HEK293 (cell line): ENCODE data around the gene VPS51.

Experiments
- CTCF ChIA-PET: fragments of 350-600 bp; formaldehyde crosslinking; extraction: SDS; loops from one replicate; lab custom pipeline; 2021; ENCODE audit warnings: antibody characterized with exemption; lab: Yijun Ruan, JAX
- POLR2A ChIA-PET: fragments of 300-600 bp; formaldehyde crosslinking; extraction: SDS; loops from one replicate; lab custom pipeline; 2020; ENCODE audit warnings: antibody characterized with exemption, inconsistent platforms; lab: Yijun Ruan, JAX
- H3K27ac ChIP-seq: fragments of 200-500 bp; sonication (Bioruptor generic); 2 replicates; pipeline ENCODE4 v1.5.1; 2014; ENCODE audit warnings: low read depth, low read length, control low read depth, inconsistent platforms; ENCODE audit errors: extremely low read depth
- H3K36me3 ChIP-seq, 2 experiments: fragments of 200-500 bp in 1 of 2; sonication (Bioruptor generic) in 1 of 2; 1 replicate in 1 of 2; 2 replicates in 1 of 2; pipeline ENCODE4 v1.5.1; 2014 to 2017; ENCODE audit warnings: inconsistent platforms in 2 of 2, low read length in 2 of 2; ENCODE audit not compliant: control insufficient read depth in 2 of 2, insufficient read depth in 1 of 2
- H3K4me1 ChIP-seq: fragments of 200-500 bp; sonication (Bioruptor generic); 2 replicates; pipeline ENCODE4 v1.5.1; 2014; ENCODE audit warnings: mild to moderate bottlenecking, low read length, inconsistent platforms; ENCODE audit not compliant: control insufficient read depth, insufficient read depth
- H3K4me3 ChIP-seq: 2 replicates; pipeline ENCODE4 v1.5.1; 2011; ENCODE audit warnings: low read depth, mild to moderate bottlenecking, control low read depth, low read length, moderate library complexity
- H3K9me3 ChIP-seq: fragments of 200-500 bp; sonication (Bioruptor generic); 2 replicates; pipeline ENCODE4 v1.5.1; 2014; ENCODE audit warnings: low read depth, low read length, inconsistent platforms; ENCODE audit not compliant: control insufficient read depth, insufficient read depth
- ZBTB11 ChIP-seq: fragments of 450-650 bp; formaldehyde crosslinking; conservative IDR thresholded peaks from 2 replicates; pipeline ENCODE4 v1.5.1; 2016; ENCODE audit warnings: low read depth, missing biosample characterization, missing genetic modification characterization
- ZNF140 ChIP-seq: fragments of 450-650 bp; formaldehyde crosslinking; IDR thresholded peaks from 2 replicates; pipeline ENCODE4 v1.5.1; 2016; ENCODE audit warnings: missing biosample characterization, missing genetic modification characterization
- ZNF146 ChIP-seq: fragments of 450-650 bp; formaldehyde crosslinking; IDR thresholded peaks from 2 replicates; pipeline ENCODE4 v1.5.1; 2016; ENCODE audit warnings: missing biosample characterization, missing genetic modification characterization
- ZNF248 ChIP-seq: fragments of 450-650 bp; formaldehyde crosslinking; IDR thresholded peaks from 2 replicates; pipeline ENCODE4 v1.5.1; 2017; ENCODE audit warnings: missing biosample characterization, missing genetic modification characterization
- ZNF366 ChIP-seq: fragments of 450-650 bp; formaldehyde crosslinking; conservative IDR thresholded peaks from 2 replicates; pipeline ENCODE4 v1.5.1; 2016; ENCODE audit warnings: missing biosample characterization, missing genetic modification characterization
- ZNF37A ChIP-seq: fragments of 450-650 bp; IDR thresholded peaks from 2 replicates; pipeline ENCODE4 v1.5.1; 2018; ENCODE audit warnings: missing biosample characterization, missing genetic modification characterization
- ZNF394 ChIP-seq: fragments of 450-650 bp; formaldehyde crosslinking; IDR thresholded peaks from 2 replicates; pipeline ENCODE4 v1.5.1; 2016; ENCODE audit warnings: missing biosample characterization, missing genetic modification characterization, mild to moderate bottlenecking, moderate library complexity, borderline replicate concordance
- ZNF426 ChIP-seq: fragments of 450-650 bp; formaldehyde crosslinking; IDR thresholded peaks from 2 replicates; pipeline ENCODE4 v1.5.1; 2017; ENCODE audit warnings: missing biosample characterization, missing genetic modification characterization, mild to moderate bottlenecking, inconsistent platforms, moderate library complexity
- ZNF555 ChIP-seq: fragments of 450-650 bp; formaldehyde crosslinking; conservative IDR thresholded peaks from 2 replicates; pipeline ENCODE4 v1.5.1; 2017; ENCODE audit warnings: missing biosample characterization, mild to moderate bottlenecking, missing genetic modification characterization, inconsistent platforms
- ZNF558 ChIP-seq: fragments of 450-650 bp; formaldehyde crosslinking; IDR thresholded peaks from 2 replicates; pipeline ENCODE4 v1.5.1; 2016; ENCODE audit warnings: missing biosample characterization, missing genetic modification characterization
- ZNF600 ChIP-seq: fragments of 450-650 bp; formaldehyde crosslinking; IDR thresholded peaks from 2 replicates; pipeline ENCODE4 v1.5.1; 2016; ENCODE audit warnings: missing biosample characterization, missing genetic modification characterization
- ZNF623 ChIP-seq: fragments of 450-650 bp; formaldehyde crosslinking; IDR thresholded peaks from 2 replicates; pipeline ENCODE4 v1.5.1; 2016; ENCODE audit warnings: missing biosample characterization, missing genetic modification characterization
- ZNF629 ChIP-seq: fragments of 450-650 bp; formaldehyde crosslinking; IDR thresholded peaks from 2 replicates; pipeline ENCODE4 v1.5.1; 2017; ENCODE audit warnings: missing biosample characterization, missing genetic modification characterization
- ZNF791 ChIP-seq: fragments of 450-650 bp; formaldehyde crosslinking; IDR thresholded peaks from 2 replicates; pipeline ENCODE4 v1.5.1; 2016; ENCODE audit warnings: missing biosample characterization, missing genetic modification characterization
- TF ChIP-seq, protein P1 (sequence below): fragments of 450-650 bp; formaldehyde crosslinking; IDR thresholded peaks from 2 replicates; pipeline ENCODE4 v1.5.0; 2017; ENCODE audit warnings: missing biosample characterization, missing genetic modification characterization, borderline replicate concordance
- TF ChIP-seq, protein P2 (sequence below): fragments of 450-650 bp; formaldehyde crosslinking; conservative IDR thresholded peaks from 2 replicates; pipeline ENCODE4 v1.5.1; 2016; ENCODE audit warnings: low read depth, missing biosample characterization, missing genetic modification characterization

The VPS51 gene

GRCh38 chr11:65136515-65137096 is 40.6 kb downstream of the VPS51 start (continued):
- TF ChIP-seq, protein P1, sequence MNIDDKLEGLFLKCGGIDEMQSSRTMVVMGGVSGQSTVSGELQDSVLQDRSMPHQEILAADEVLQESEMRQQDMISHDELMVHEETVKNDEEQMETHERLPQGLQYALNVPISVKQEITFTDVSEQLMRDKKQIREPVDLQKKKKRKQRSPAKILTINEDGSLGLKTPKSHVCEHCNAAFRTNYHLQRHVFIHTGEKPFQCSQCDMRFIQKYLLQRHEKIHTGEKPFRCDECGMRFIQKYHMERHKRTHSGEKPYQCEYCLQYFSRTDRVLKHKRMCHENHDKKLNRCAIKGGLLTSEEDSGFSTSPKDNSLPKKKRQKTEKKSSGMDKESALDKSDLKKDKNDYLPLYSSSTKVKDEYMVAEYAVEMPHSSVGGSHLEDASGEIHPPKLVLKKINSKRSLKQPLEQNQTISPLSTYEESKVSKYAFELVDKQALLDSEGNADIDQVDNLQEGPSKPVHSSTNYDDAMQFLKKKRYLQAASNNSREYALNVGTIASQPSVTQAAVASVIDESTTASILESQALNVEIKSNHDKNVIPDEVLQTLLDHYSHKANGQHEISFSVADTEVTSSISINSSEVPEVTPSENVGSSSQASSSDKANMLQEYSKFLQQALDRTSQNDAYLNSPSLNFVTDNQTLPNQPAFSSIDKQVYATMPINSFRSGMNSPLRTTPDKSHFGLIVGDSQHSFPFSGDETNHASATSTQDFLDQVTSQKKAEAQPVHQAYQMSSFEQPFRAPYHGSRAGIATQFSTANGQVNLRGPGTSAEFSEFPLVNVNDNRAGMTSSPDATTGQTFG (tag by site-specific recombination), result no peak
- TF ChIP-seq ZNF366 (tag by site-specific recombination) (no peak), ZNF791 (tag by site-specific recombination) (no peak)
- TF ChIP-seq, all 188 proteins: peak for 0

GRCh38 chr11:65141896-65142494 is 46.0 kb downstream of the VPS51 start:
- TF ChIP-seq ZNF146 (peak; percentile 57; the same call in 1 of the 2 replicates), ZNF37A (tag by site-specific recombination) (no peak)
- no peak overlapping the region for H3K27ac ChIP-seq
- H3K9me3 ChIP-seq, result no peaks in the 10 kb centered on the region
- H3K4me3 ChIP-seq, result no peak overlapping the region
- H3K36me3 ChIP-seq, result no peaks in the 10 kb centered on the region
- CTCF ChIA-PET, result no interaction called here
- POLR2A ChIA-PET, result no interaction called here
- no peaks in the 10 kb centered on the region for H3K4me1 ChIP-seq

- CTCF ChIA-PET, result interaction anchor here (0.9 to 1.8 kb wide), 2 partner anchors 12 to 18 kb away, joined by 3 to 7 read pairs; no protein-coding TSS in a partner anchor
- POLR2A ChIA-PET, result interaction anchor here (0.7 to 1.7 kb wide), 3 partner anchors 10 to 141 kb away, joined by 3 to 4 read pairs (median 3); no protein-coding TSS in a partner anchor
- no peak overlapping the region for H3K4me3 ChIP-seq
- TF ChIP-seq ZNF623 (peak; percentile 64), ZNF629 (tag by site-specific recombination) (peak; percentile 32; the same call in 1 of the 2 replicates), ZNF140 (peak; percentile 17; the same call in 1 of the 2 replicates), ZBTB11 (tag by site-specific recombination) (peak; percentile 44; the same call in 1 of the 2 replicates), ZNF394 (tag by site-specific recombination) (peak; percentile 86; the same call in 1 of the 2 replicates), ZNF558 (tag by site-specific recombination) (peak; percentile 42; the same call in 1 of the 2 replicates), ZNF426 (tag by site-specific recombination) (peak; percentile 58), ZNF555 (tag by site-specific recombination) (peak; percentile 41; the same call in 1 of the 2 replicates), ZNF248 (no peak), ZNF600 (tag by site-specific recombination) (no peak)
- TF ChIP-seq, protein P2, sequence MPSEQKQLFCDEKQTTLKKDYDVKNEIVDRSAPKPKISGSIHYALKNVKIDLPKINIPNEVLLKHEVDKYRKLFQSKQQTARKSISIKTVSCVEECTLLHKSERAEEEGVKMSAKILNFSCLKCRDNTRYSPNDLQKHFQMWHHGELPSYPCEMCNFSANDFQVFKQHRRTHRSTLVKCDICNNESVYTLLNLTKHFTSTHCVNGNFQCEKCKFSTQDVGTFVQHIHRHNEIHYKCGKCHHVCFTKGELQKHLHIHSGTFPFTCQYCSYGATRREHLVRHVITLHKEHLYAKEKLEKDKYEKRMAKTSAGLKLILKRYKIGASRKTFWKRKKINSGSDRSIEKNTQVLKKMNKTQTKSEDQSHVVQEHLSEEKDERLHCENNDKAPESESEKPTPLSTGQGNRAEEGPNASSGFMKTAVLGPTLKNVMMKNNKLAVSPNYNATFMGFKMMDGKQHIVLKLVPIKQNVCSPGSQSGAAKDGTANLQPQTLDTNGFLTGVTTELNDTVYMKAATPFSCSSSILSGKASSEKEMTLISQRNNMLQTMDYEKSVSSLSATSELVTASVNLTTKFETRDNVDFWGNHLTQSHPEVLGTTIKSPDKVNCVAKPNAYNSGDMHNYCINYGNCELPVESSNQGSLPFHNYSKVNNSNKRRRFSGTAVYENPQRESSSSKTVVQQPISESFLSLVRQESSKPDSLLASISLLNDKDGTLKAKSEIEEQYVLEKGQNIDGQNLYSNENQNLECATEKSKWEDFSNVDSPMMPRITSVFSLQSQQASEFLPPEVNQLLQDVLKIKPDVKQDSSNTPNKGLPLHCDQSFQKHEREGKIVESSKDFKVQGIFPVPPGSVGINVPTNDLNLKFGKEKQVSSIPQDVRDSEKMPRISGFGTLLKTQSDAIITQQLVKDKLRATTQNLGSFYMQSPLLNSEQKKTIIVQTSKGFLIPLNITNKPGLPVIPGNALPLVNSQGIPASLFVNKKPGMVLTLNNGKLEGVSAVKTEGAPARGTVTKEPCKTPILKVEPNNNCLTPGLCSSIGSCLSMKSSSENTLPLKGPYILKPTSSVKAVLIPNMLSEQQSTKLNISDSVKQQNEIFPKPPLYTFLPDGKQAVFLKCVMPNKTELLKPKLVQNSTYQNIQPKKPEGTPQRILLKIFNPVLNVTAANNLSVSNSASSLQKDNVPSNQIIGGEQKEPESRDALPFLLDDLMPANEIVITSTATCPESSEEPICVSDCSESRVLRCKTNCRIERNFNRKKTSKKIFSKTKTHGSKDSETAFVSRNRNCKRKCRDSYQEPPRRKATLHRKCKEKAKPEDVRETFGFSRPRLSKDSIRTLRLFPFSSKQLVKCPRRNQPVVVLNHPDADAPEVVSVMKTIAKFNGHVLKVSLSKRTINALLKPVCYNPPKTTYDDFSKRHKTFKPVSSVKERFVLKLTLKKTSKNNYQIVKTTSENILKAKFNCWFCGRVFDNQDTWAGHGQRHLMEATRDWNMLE (tag by site-specific recombination), result peak; percentile 75
Observed at GRCh38 chr11:65147352-65148075, 51.5 kb downstream of the VPS51 start.

More at GRCh38 chr11:65147352-65148075, 51.5 kb downstream of the VPS51 start:
- Histone ChIP-seq H3K4me1 (no peaks in the 10 kb centered on the region), H3K27ac (no peak overlapping the region), H3K36me3 (no peaks in the 10 kb centered on the region), H3K9me3 (no peaks in the 10 kb centered on the region)
